Body of pancreas (tissue), 4 donors: ENCODE measurements around the gene CAMKMT. TPM values are rescaled to one million over a fixed set of nuclear protein-coding genes. Genes with fewer than 3 reads are reported as not detected.

Source experiments
- ATAC-seq: fragments of 150-250 bp; one replicate; pipeline ENCODE4 v1.9.1; 2016
- DNase-seq, 4 donors: peaks; one replicate each; pipeline ENCODE4 v3.0.0-alpha.2; 2019
- H3K27ac ChIP-seq, 4 donors: fragments of 200-600 bp; sonication (generic); 1 replicate in 3 of 4; 2 replicates in 1 of 4; pipeline versions ENCODE4 v1.5.1 to v1.6.1; 2016 to 2019; ENCODE audit warnings: mild to moderate bottlenecking in 1 of 4, mixed read lengths in 1 of 4, moderate library complexity in 1 of 4
- H3K27me3 ChIP-seq, 2 donors: fragments of 200-600 bp; sonication (generic); one replicate each; pipeline ENCODE4 v1.6.0; 2016; ENCODE audit warnings: mild to moderate bottlenecking in 1 of 2
- H3K36me3 ChIP-seq, 2 donors: fragments of 200-600 bp; sonication (generic); replicated peaks in 1 of 2; 2 replicates each; pipeline ENCODE4 v1.5.1; 2016; ENCODE audit warnings: low read depth in 2 of 2; ENCODE audit not compliant: insufficient read depth in 1 of 2
- H3K4me1 ChIP-seq: fragments of 200-600 bp; sonication (generic); one replicate; pipeline ENCODE4 v1.6.0; 2016
- H3K4me3 ChIP-seq, 2 donors: fragments of 200-600 bp; sonication (generic); 1 replicate in 1 of 2; 2 replicates in 1 of 2; pipeline ENCODE4 v1.5.1; 2016 to 2019
- H3K9me3 ChIP-seq, 3 donors: fragments of 200-600 bp; sonication (generic); 1 replicate in 2 of 3; 2 replicates in 1 of 3; pipeline ENCODE4 v1.5.1; 2016
- CTCF ChIP-seq, 7 experiments: fragments of 450-650 bp in 4 of 7; fragments of 200-600 bp in 3 of 7; sonication (generic) in 3 of 7; IDR thresholded peaks; one replicate each; pipeline ENCODE4 v1.5.1; 2016 to 2019; ENCODE audit warnings: antibody characterized with exemption in 7 of 7
- POLR2A ChIP-seq, 3 donors: fragments of 450-650 bp; IDR thresholded peaks; one replicate each; pipeline ENCODE4 v1.6.1; 2016; ENCODE audit warnings: antibody characterized with exemption in 3 of 3, mild to moderate bottlenecking in 2 of 3
- WGBS, 2 donors: methylation state at CpG; one replicate each; pipeline ENCODE4 v1.1.5; 2017; 5-methylcytosine and 5-hydroxymethylcytosine counted together
- intact Hi-C: fragments of 100-400 bp; cut with DNase I; formaldehyde crosslinking; loops from one replicate; pipeline ENCODE4 v1.15.1; 2023
- total RNA-seq, 2 donors: library from RNA; depleted of rRNA; stranded (reverse); fragments of >200 nt; gene quantifications; one replicate each; pipeline ENCODE4 v1.1.0, GENCODE V29; 2016

Gene CAMKMT
- total RNA-seq, 2 donors from 2014 or later: 18.4 to 23.4 TPM

GRCh38 chr2:44805401-44806235, 443.9 kb downstream of the CAMKMT start:
- H3K9me3 ChIP-seq: no peaks in the 10 kb centered on the region
- H3K36me3 ChIP-seq: no peaks in the 10 kb centered on the region
- no peak overlapping the region for H3K27ac ChIP-seq
- peaks cover 0 to 22% of the 10 kb centered on the region in 2 donors for H3K27me3 ChIP-seq
- intact Hi-C loops: no loop called here
- ATAC-seq: no peak
- no peak for DNase-seq
- H3K4me3 ChIP-seq: no peak overlapping the region
- peaks cover 11% of the 10 kb centered on the region for H3K4me1 ChIP-seq
- 12 to 16% methylated on average over 16 of the region's 16 CpGs for whole genome bisulfite sequencing, 2 donors
- no peak for TF ChIP-seq CTCF (IDR thresholded peaks at IDR 0.05)
- TF ChIP-seq POLR2A (IDR thresholded peaks at IDR 0.05): no peak

- no peaks in the 10 kb centered on the region for H3K36me3 ChIP-seq
- ATAC-seq (no peak), DNase-seq (no peak)
- H3K27ac ChIP-seq: no peak overlapping the region
- peaks cover 5% of the 10 kb centered on the region for H3K4me1 ChIP-seq
- no peak overlapping the region for H3K4me3 ChIP-seq
- TF ChIP-seq CTCF (IDR thresholded peaks at IDR 0.05): no peak
- TF ChIP-seq POLR2A (IDR thresholded peaks at IDR 0.05): no peak
- H3K9me3 ChIP-seq: no peaks in the 10 kb centered on the region
- 12 to 17% methylated on average over 14 of the region's 14 CpGs for WGBS, 2 donors
- intact Hi-C loops: no loop called here
- peaks cover 0 to 7% of the 10 kb centered on the region in 2 donors for H3K27me3 ChIP-seq
These were observed 445.7 kb downstream of the CAMKMT start for GRCh38 chr2:44807201-44808025.

- H3K27ac ChIP-seq: no peak overlapping the region
- H3K27me3 ChIP-seq: peaks cover 0 to 7% of the 10 kb centered on the region in 2 donors
- WGBS, 2 donors: 73 to 77% methylated on average over 21 to 22 of the region's 22 CpGs
- no peak for ATAC-seq
- no peak for DNase-seq
- no peaks in the 10 kb centered on the region for H3K4me1 ChIP-seq
- no peaks in the 10 kb centered on the region for H3K9me3 ChIP-seq
- H3K36me3 ChIP-seq: no peaks in the 10 kb centered on the region
- no peak overlapping the region for H3K4me3 ChIP-seq
- TF ChIP-seq CTCF (IDR thresholded peaks at IDR 0.05) (no peak), POLR2A (IDR thresholded peaks at IDR 0.05) (no peak)
- intact Hi-C loops: no loop called here
These were observed 449.3 kb downstream of the CAMKMT start for GRCh38 chr2:44810892-44811530.

GRCh38 chr2:44813165-44813564, 451.4 kb downstream of the CAMKMT start:
- Histone ChIP-seq H3K36me3 (no peaks in the 10 kb centered on the region), H3K9me3 (no peaks in the 10 kb centered on the region), H3K4me3 (no peak overlapping the region), H3K4me1 (no peaks in the 10 kb centered on the region), H3K27me3 (no peaks in the 10 kb centered on the region), H3K27ac (no peak overlapping the region)
- 57 to 70% methylated on average over 2 of the region's 2 CpGs for WGBS, 2 donors
- intact Hi-C loops: no loop called here
- DNase-seq: no peak
- no peak for TF ChIP-seq CTCF (IDR thresholded peaks at IDR 0.05)
- TF ChIP-seq POLR2A (IDR thresholded peaks at IDR 0.05): no peak
- ATAC-seq: no peak
